A549 (cell line): Measurements from ENCODE around the gene STX1B. TPM values are rescaled to one million over a fixed set of nuclear protein-coding genes. Genes with fewer than 3 reads are reported as not detected.

Source experiments
- ATAC-seq, 2 experiments: fragments of 200-7000 bp in 1 of 2; fragments of >200 bp in 1 of 2; cut with Nextera tagmentation in 1 of 2; cut with Tn5 transposase in 1 of 2; 3 replicates each; pipeline versions ENCODE4 v1.8.0 to v1.9.1; 2018 to 2020; ENCODE audit warnings: mild to moderate bottlenecking in 1 of 2, moderate library complexity in 1 of 2
- CTCF ChIA-PET: fragments of 300-600 bp; sonication (Branson Sonifier 250); formaldehyde crosslinking; extraction: SDS; loops from one replicate; lab custom pipeline; 2021; ENCODE audit warnings: antibody characterized with exemption, inconsistent platforms; lab: Yijun Ruan, JAX
- POLR2A ChIA-PET: fragments of 350-600 bp; formaldehyde crosslinking; extraction: SDS; loops from one replicate; lab custom pipeline; 2021; ENCODE audit warnings: antibody characterized with exemption, inconsistent platforms; lab: Yijun Ruan, JAX
- DNase-seq, 2 experiments: peaks; one replicate each; pipeline versions ENCODE4 v3.0.0 to v3.0.0-alpha.2; 2011 to 2016; ENCODE audit warnings: low read depth in 1 of 2, low spot score in 1 of 2
- FAIRE-seq: peaks from 2 replicates; lab custom pipeline; 2011; peaks lifted over from hg19 to GRCh38; lab: Jason Lieb, UNC
- H3K27ac ChIP-seq, 2 experiments: fragments of >200 bp; sonication (Bioruptor Twin); formaldehyde crosslinking; 3 replicates each; pipeline ENCODE4 v1.5.1; 2016 to 2017
- H3K4me1 ChIP-seq: fragments of >200 bp; sonication (Bioruptor Twin); formaldehyde crosslinking; 3 replicates; pipeline ENCODE4 v1.6.1; 2016
- H3K4me2 ChIP-seq: fragments of >200 bp; sonication (Bioruptor Twin); formaldehyde crosslinking; 3 replicates; pipeline ENCODE4 v1.6.1; 2016
- H3K4me3 ChIP-seq: fragments of >200 bp; sonication (Bioruptor Twin); formaldehyde crosslinking; 3 replicates; pipeline ENCODE4 v1.5.1; 2016
- H3K9me3 ChIP-seq: fragments of >200 bp; sonication (Bioruptor Twin); formaldehyde crosslinking; 3 replicates; pipeline ENCODE4 v1.6.1; 2016
- BCL3 ChIP-seq: fragments of >200 bp; sonication (Bioruptor Twin); formaldehyde crosslinking; IDR thresholded peaks from 3 replicates; pipeline ENCODE4 v1.6.1; 2016
- BHLHE40 ChIP-seq: IDR thresholded peaks from 2 replicates; pipeline ENCODE4 v1.6.1; 2012; ENCODE audit warnings: low read depth, low read length, inconsistent platforms
- CHD4 ChIP-seq: fragments of 200-600 bp; sonication (generic); IDR thresholded peaks from 2 replicates; pipeline ENCODE4 v1.6.1; 2016; ENCODE audit warnings: antibody characterized with exemption, mild to moderate bottlenecking, borderline replicate concordance
- CTCF ChIP-seq: fragments of >200 bp; sonication (Bioruptor Twin); formaldehyde crosslinking; IDR thresholded peaks from 3 replicates; pipeline ENCODE4 v1.5.1; 2016
- EHMT2 ChIP-seq: fragments of 200-600 bp; sonication (generic); IDR thresholded peaks from 2 replicates; pipeline ENCODE4 v1.6.1; 2016; ENCODE audit warnings: antibody characterized with exemption, low read depth, mild to moderate bottlenecking, moderate library complexity
- EP300 ChIP-seq, 2 experiments: fragments of >200 bp; sonication (Bioruptor Twin); formaldehyde crosslinking; IDR thresholded peaks; 2 replicates in 1 of 2; 3 replicates in 1 of 2; pipeline ENCODE4 v1.6.1; 2016 to 2017
- FOSB ChIP-seq: fragments of 250-450 bp; sonication (Bioruptor Pico); IDR thresholded peaks from 2 replicates; pipeline ENCODE4 v1.5.0; 2020; ENCODE audit warnings: mild to moderate bottlenecking, moderate library complexity
- HDAC2 ChIP-seq: fragments of 200-600 bp; sonication (generic); IDR thresholded peaks from 2 replicates; pipeline ENCODE4 v1.6.1; 2016
- HMGXB4 ChIP-seq: fragments of 250-450 bp; sonication (Bioruptor Pico); IDR thresholded peaks from 2 replicates; pipeline ENCODE4 v1.5.0; 2021; ENCODE audit warnings: mild to moderate bottlenecking, moderate library complexity, borderline replicate concordance
- HOXB5 ChIP-seq: fragments of 250-450 bp; sonication (Bioruptor Pico); IDR thresholded peaks from 2 replicates; pipeline ENCODE4 v1.5.0; 2020; ENCODE audit warnings: mild to moderate bottlenecking, moderate library complexity
- JUNB ChIP-seq: fragments of >200 bp; sonication (Bioruptor Twin); formaldehyde crosslinking; IDR thresholded peaks from 2 replicates; pipeline ENCODE4 v1.6.1; 2016
- KDM1A ChIP-seq: fragments of 200-600 bp; sonication (generic); IDR thresholded peaks from 2 replicates; pipeline ENCODE4 v1.6.1; 2016; ENCODE audit warnings: low read depth, mild to moderate bottlenecking
- MAFK ChIP-seq: fragments of 450-650 bp; IDR thresholded peaks from 2 replicates; pipeline ENCODE4 v1.6.1; 2014; ENCODE audit not compliant: partially characterized antibody
- MAX ChIP-seq: IDR thresholded peaks from 2 replicates; pipeline ENCODE4 v1.6.1; 2012
- MAZ ChIP-seq: fragments of 150-350 bp; IDR thresholded peaks from 2 replicates; pipeline ENCODE4 v1.6.1; 2014; ENCODE audit warnings: antibody characterized with exemption, low read depth, low read length, borderline replicate concordance
- MYC ChIP-seq: IDR thresholded peaks from 2 replicates; pipeline ENCODE4 v1.6.1; 2012; ENCODE audit warnings: mild to moderate bottlenecking, inconsistent platforms, low read length, improper control_type of control experiment, borderline replicate concordance
- NPAS2 ChIP-seq: fragments of 250-450 bp; sonication (Bioruptor Pico); IDR thresholded peaks from 2 replicates; pipeline ENCODE4 v1.8.0; 2022; ENCODE audit warnings: mild to moderate bottlenecking, moderate library complexity, borderline replicate concordance
- POLR2A ChIP-seq: IDR thresholded peaks from 2 replicates; pipeline ENCODE4 v1.6.1; 2012; ENCODE audit warnings: mild to moderate bottlenecking, low read length
- RAD21 ChIP-seq, 2 experiments: fragments of >200 bp in 1 of 2; sonication (Bioruptor Twin) in 1 of 2; formaldehyde crosslinking in 1 of 2; IDR thresholded peaks in 1 of 2; conservative IDR thresholded peaks in 1 of 2; 2 replicates in 1 of 2; 3 replicates in 1 of 2; pipeline ENCODE4 v1.6.1; 2012 to 2018; ENCODE audit warnings: inconsistent platforms in 1 of 2
- RFX5 ChIP-seq: fragments of 450-650 bp; IDR thresholded peaks from 2 replicates; pipeline ENCODE4 v1.7.1; 2014; ENCODE audit warnings: antibody characterized with exemption, mild to moderate bottlenecking, moderate library complexity
- SMC3 ChIP-seq: fragments of >200 bp; sonication (Bioruptor Twin); formaldehyde crosslinking; IDR thresholded peaks from 3 replicates; pipeline ENCODE4 v1.6.1; 2018; ENCODE audit warnings: inconsistent platforms
- TP53 ChIP-seq: fragments of 250-450 bp; sonication (Bioruptor Pico); IDR thresholded peaks from 2 replicates; pipeline ENCODE4 v1.5.0; 2021; ENCODE audit warnings: mild to moderate bottlenecking, moderate library complexity
- USF2 ChIP-seq: fragments of 450-650 bp; IDR thresholded peaks from 2 replicates; pipeline ENCODE4 v1.6.1; 2014; ENCODE audit warnings: antibody characterized with exemption
- ZNF302 ChIP-seq: fragments of 250-450 bp; sonication (Bioruptor Pico); IDR thresholded peaks from 2 replicates; pipeline ENCODE4 v1.9.0; 2021; ENCODE audit warnings: inconsistent platforms, mild to moderate bottlenecking, moderate library complexity
- ZSCAN20 ChIP-seq: fragments of 250-450 bp; sonication (Bioruptor Pico); IDR thresholded peaks from 2 replicates; pipeline ENCODE4 v1.8.0; 2022; ENCODE audit warnings: mild to moderate bottlenecking, moderate library complexity
- WGBS: methylation state at CpG from one replicate; pipeline ENCODE4 v1.1.6; 2017; ENCODE audit errors: missing lambda C conversion rate; 5-methylcytosine and 5-hydroxymethylcytosine counted together
- polyA plus RNA-seq, 4 experiments: library from polyadenylated mRNA; depleted of rRNA in 3 of 4; stranded (reverse); fragments of >200 nt; fragmentation: RNase III in 1 of 4; extraction: RNeasy Plus Mini Kit Qiagen cat#74134 plus additional on column Dnase treatment in 1 of 4; gene quantifications; 2 replicates in 3 of 4; 3 replicates in 1 of 4; pipeline ENCODE4 v1.2.3, GENCODE V29; 2011 to 2017
- TF ChIP-seq, protein P1 (sequence below): fragments of >200 bp; sonication (Bioruptor Twin); formaldehyde crosslinking; IDR thresholded peaks from 2 replicates; pipeline ENCODE4 v1.6.1; 2016

The STX1B gene
- polyA plus RNA-seq, 2 of the 4 experiments (the other 2 are of a cell fraction): 2.4 to 2.6 TPM

DNA sequence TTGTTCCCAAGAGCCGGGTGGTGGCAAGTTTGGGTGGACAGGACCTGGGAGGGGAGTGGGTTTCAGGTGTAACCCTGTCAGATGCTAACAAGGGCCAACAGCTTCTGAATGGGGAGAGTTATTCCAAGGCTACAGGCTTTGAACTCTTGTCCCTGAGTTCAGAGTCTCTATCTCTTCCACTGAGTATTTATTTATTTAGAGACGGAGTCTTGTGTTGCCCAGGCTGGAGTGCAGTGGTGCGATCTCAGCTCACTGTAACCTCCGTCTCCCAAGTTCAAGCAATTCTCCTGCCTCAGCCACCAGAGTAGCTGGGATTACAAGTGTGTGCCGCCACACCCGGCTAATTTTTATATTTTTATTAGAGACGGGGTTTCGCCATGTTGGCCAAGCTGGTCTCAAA lies 55.4 kb downstream of the STX1B start:
- DNase-seq: no peak
- FAIRE-seq: no peak
- no peak for ATAC-seq
- Histone ChIP-seq H3K4me2 (no peak overlapping the region), H3K4me3 (no peak overlapping the region), H3K27ac (no peak overlapping the region), H3K9me3 (no peaks in the 10 kb centered on the region), H3K4me1 (peaks cover 35% of the 10 kb centered on the region)
- TF ChIP-seq MAFK (no peak), RFX5 (no peak), MAZ (no peak), BCL3 (no peak), CTCF (no peak), POLR2A (no peak), HMGXB4 (no peak), JUNB (no peak), USF2 (no peak), TP53 (CRISPR knock-in tag) (no peak), EP300 (IDR thresholded peaks at IDR 0.05) (no peak), BHLHE40 (no peak), KDM1A (no peak), HOXB5 (no peak), CHD4 (no peak), HDAC2 (no peak), ZNF302 (CRISPR knock-in tag) (no peak), MAX (no peak), NPAS2 (CRISPR knock-in tag) (no peak)
- ChIA-PET CTCF (interaction anchor here (0.7 to 8.2 kb wide), 13 partner anchors 8 to 913 kb away, joined by 3 to 78 read pairs (median 7); partner anchors contain the start of genes HSD3B7, ZNF646, ZNF668 and ZNF843), POLR2A (interaction anchor here (2.0 kb wide), 1 partner anchor 119 kb away, joined by 6 read pairs; the partner anchor contains the start of genes ZNF646 and ZNF668)
- 88% methylated on average over 8 of the region's 8 CpGs for WGBS

DNA sequence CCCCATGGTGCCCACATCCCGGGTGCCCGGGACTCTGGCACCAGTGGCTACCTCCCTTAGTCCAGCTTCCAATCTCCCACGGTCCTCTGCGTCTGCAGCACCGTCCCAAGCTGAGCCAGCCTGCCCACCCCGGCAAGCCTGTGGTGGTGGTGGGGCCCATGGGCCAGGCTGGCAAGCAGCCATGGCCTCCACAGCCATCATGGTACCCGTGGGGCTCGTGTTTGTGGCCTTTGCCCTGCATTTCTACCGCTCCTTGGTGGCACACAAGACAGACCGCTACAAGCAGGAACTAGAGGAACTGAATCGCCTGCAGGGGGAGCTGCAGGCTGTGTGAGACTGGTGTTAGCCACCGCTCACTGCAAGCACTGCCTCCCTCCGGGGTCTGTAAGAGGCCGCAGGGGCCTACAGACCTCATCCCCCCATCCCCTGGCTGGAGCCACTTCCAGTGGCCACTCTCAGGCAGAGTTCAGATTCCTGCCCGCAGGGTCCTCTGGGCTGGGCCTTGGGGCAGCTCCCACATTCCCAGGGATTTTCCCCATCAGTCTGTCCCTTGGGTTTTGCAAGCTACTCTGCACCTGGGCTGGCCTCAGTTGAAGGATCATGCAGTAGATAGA lies 56.8 kb downstream of the STX1B start:
- Histone ChIP-seq H3K4me2 (peak overlapping the region; percentile 41), H3K4me1 (peaks cover 28% of the 10 kb centered on the region)
- TF ChIP-seq RFX5 (no peak), EHMT2 (no peak), SMC3 (peak; percentile 64), CTCF (peak; percentile 77), RAD21 (conservative IDR thresholded peaks at IDR 0.05 in 1 of 2, IDR thresholded peaks at IDR 0.05 in 1 of 2) (peak; percentile 68 to 77), MYC (no peak), BHLHE40 (no peak), ZSCAN20 (CRISPR knock-in tag) (no peak), FOSB (CRISPR knock-in tag) (no peak)
- TF ChIP-seq, protein P1, sequence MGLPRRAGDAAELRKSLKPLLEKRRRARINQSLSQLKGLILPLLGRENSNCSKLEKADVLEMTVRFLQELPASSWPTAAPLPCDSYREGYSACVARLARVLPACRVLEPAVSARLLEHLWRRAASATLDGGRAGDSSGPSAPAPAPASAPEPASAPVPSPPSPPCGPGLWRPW: no peak
- TF ChIP-seq, all 56 proteins: peak for 3
- DNase-seq: peak; percentile 49 to 86
- peak overlapping the region in 1 of 2 experiments; percentile 56; a peak in 2 of 6 replicates for H3K27ac ChIP-seq
- peak; percentile 41 to 70; a peak in 4 of 6 replicates for ATAC-seq
- no peaks in the 10 kb centered on the region for H3K9me3 ChIP-seq
- FAIRE-seq: no peak
- 26% methylated on average over 12 of the region's 15 CpGs for WGBS
- POLR2A ChIA-PET: interaction anchor here (0.6 to 2.0 kb wide), 7 partner anchors 10 to 518 kb away, joined by 3 to 6 read pairs (median 3); partner anchors contain the start of genes FUS, TGFB1I1, ZNF646 and ZNF668
- H3K4me3 ChIP-seq: no peak overlapping the region
- CTCF ChIA-PET: interaction anchor here (0.6 to 8.2 kb wide), 48 partner anchors 9 to 918 kb away, joined by 3 to 78 read pairs (median 4); partner anchors contain the start of genes HSD3B7, ZNF646, ZNF668 and ZNF843
